SK-N-SH treated with all-trans-retinoic acid at 6 μM for 48 hours (cell line): ENCODE results near the gene CAST.

ENCODE experiments used
- BACH2 ChIP-seq: fragments of 250-450 bp; sonication (Bioruptor Pico); IDR thresholded peaks from 2 replicates; pipeline ENCODE4 v1.9.0; 2021; ENCODE audit warnings: mild to moderate bottlenecking, borderline replicate concordance
- CSDC2 ChIP-seq: fragments of 250-450 bp; sonication (Bioruptor Pico); IDR thresholded peaks from 2 replicates; pipeline ENCODE4 v1.5.0; 2020; ENCODE audit warnings: mild to moderate bottlenecking, moderate library complexity
- GLIS3 ChIP-seq: fragments of 250-450 bp; sonication (Bioruptor Pico); IDR thresholded peaks from 2 replicates; pipeline ENCODE4 v1.5.0; 2020; ENCODE audit warnings: mild to moderate bottlenecking, moderate library complexity
- ISL1 ChIP-seq: fragments of 250-450 bp; sonication (Bioruptor Pico); IDR thresholded peaks from 2 replicates; pipeline ENCODE4 v2.1.2; 2022; ENCODE audit warnings: mild to moderate bottlenecking, moderate library complexity
- TOX ChIP-seq: fragments of 250-450 bp; sonication (Bioruptor Pico); IDR thresholded peaks from 2 replicates; pipeline ENCODE4 v1.8.0; 2021; ENCODE audit warnings: mild to moderate bottlenecking, moderate library complexity, borderline replicate concordance
- ZFP3 ChIP-seq: fragments of 250-450 bp; sonication (Bioruptor Pico); IDR thresholded peaks from 2 replicates; pipeline ENCODE4 v1.5.0; 2020; ENCODE audit warnings: mild to moderate bottlenecking, moderate library complexity
- ZFP30 ChIP-seq: fragments of 450-650 bp; formaldehyde crosslinking; IDR thresholded peaks from 2 replicates; pipeline ENCODE4 v1.5.0; 2022; ENCODE audit warnings: mild to moderate bottlenecking, moderate library complexity
- TF ChIP-seq, protein P1 (sequence below): fragments of 250-450 bp; sonication (Bioruptor Pico); IDR thresholded peaks from 2 replicates; pipeline ENCODE4 v1.5.1; 2020; ENCODE audit warnings: low read depth, mild to moderate bottlenecking, moderate library complexity
- TF ChIP-seq, protein P2 (sequence below): fragments of 250-450 bp; sonication (Bioruptor Pico); IDR thresholded peaks from 2 replicates; pipeline ENCODE4 v1.5.1; 2021; ENCODE audit warnings: mild to moderate bottlenecking, moderate library complexity
- TF ChIP-seq, protein P3 (sequence below): fragments of 250-450 bp; sonication (Bioruptor Pico); IDR thresholded peaks from 2 replicates; pipeline ENCODE4 v1.8.0; 2020; ENCODE audit warnings: mild to moderate bottlenecking, moderate library complexity, borderline replicate concordance
- TF ChIP-seq, protein P4 (sequence below): fragments of 250-450 bp; sonication (Bioruptor Pico); IDR thresholded peaks from 2 replicates; pipeline ENCODE4 v1.8.0; 2021; ENCODE audit warnings: low read depth, mild to moderate bottlenecking, moderate library complexity, borderline replicate concordance

DNA sequence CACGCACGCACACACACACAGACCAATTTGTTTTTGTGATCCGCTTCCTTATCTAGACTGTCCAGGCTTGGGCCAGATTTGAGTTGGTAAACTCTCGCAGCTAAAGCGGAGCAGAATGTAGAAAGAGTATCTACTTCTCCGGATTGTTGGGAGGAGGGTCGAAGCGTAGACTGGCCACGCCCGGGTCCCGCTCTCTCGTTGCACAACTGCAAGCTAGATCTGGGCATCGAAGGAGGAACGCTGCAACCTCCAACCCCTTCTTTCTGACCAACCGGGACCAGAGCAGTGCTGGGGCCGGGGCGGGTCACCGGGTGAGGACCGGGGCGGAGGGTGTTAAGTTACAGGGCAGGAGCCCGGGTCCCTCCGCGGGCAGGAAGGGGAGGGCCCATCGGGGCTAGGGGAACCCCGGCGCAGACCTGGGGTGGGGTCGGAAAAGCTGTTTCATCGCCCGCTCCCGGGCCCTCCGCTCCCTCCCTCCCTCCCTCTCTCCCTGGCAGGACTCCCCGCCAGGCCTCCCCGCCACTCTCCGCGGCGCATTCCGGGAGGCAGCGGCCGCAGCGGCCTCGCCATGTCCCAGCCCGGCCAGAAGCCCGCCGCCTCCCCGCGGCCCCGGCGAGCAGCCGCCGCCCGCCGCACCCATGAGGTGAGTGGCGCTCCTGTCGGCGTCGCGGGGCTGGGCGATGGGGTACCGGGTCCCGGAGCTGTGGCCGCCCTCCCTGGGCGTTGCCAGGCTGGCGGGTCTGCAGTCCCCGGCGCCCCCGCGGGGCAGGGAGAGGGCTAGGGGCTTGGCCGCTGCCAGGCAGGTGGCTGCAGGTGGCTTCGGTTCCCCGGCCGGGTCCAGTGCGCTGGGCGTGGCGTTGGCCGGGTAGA is at the start of gene CAST:
- TF ChIP-seq TOX (CRISPR knock-in tag) (no peak), ISL1 (no peak), BACH2 (no peak), CSDC2 (CRISPR knock-in tag) (no peak), ZFP3 (no peak), ZFP30 (CRISPR knock-in tag) (no peak), GLIS3 (CRISPR knock-in tag) (no peak)
- TF ChIP-seq, protein P1, sequence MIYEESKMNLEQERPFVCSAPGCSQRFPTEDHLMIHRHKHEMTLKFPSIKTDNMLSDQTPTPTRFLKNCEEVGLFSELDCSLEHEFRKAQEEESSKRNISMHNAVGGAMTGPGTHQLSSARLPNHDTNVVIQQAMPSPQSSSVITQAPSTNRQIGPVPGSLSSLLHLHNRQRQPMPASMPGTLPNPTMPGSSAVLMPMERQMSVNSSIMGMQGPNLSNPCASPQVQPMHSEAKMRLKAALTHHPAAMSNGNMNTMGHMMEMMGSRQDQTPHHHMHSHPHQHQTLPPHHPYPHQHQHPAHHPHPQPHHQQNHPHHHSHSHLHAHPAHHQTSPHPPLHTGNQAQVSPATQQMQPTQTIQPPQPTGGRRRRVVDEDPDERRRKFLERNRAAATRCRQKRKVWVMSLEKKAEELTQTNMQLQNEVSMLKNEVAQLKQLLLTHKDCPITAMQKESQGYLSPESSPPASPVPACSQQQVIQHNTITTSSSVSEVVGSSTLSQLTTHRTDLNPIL (CRISPR knock-in tag) = no peak
- TF ChIP-seq, protein P2, sequence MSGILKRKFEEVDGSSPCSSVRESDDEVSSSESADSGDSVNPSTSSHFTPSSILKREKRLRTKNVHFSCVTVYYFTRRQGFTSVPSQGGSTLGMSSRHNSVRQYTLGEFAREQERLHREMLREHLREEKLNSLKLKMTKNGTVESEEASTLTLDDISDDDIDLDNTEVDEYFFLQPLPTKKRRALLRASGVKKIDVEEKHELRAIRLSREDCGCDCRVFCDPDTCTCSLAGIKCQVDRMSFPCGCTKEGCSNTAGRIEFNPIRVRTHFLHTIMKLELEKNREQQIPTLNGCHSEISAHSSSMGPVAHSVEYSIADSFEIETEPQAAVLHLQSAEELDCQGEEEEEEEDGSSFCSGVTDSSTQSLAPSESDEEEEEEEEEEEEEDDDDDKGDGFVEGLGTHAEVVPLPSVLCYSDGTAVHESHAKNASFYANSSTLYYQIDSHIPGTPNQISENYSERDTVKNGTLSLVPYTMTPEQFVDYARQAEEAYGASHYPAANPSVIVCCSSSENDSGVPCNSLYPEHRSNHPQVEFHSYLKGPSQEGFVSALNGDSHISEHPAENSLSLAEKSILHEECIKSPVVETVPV = no peak
- TF ChIP-seq, protein P3, sequence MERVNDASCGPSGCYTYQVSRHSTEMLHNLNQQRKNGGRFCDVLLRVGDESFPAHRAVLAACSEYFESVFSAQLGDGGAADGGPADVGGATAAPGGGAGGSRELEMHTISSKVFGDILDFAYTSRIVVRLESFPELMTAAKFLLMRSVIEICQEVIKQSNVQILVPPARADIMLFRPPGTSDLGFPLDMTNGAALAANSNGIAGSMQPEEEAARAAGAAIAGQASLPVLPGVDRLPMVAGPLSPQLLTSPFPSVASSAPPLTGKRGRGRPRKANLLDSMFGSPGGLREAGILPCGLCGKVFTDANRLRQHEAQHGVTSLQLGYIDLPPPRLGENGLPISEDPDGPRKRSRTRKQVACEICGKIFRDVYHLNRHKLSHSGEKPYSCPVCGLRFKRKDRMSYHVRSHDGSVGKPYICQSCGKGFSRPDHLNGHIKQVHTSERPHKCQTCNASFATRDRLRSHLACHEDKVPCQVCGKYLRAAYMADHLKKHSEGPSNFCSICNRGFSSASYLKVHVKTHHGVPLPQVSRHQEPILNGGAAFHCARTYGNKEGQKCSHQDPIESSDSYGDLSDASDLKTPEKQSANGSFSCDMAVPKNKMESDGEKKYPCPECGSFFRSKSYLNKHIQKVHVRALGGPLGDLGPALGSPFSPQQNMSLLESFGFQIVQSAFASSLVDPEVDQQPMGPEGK (CRISPR knock-in tag) = no peak
- TF ChIP-seq, protein P4, sequence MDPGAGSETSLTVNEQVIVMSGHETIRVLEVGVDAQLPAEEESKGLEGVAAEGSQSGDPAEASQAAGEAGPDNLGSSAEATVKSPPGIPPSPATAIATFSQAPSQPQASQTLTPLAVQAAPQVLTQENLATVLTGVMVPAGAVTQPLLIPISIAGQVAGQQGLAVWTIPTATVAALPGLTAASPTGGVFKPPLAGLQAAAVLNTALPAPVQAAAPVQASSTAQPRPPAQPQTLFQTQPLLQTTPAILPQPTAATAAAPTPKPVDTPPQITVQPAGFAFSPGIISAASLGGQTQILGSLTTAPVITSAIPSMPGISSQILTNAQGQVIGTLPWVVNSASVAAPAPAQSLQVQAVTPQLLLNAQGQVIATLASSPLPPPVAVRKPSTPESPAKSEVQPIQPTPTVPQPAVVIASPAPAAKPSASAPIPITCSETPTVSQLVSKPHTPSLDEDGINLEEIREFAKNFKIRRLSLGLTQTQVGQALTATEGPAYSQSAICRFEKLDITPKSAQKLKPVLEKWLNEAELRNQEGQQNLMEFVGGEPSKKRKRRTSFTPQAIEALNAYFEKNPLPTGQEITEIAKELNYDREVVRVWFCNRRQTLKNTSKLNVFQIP = no peak
